ENCODE results near the gene EDA2R.

The EDA2R gene

DNA sequence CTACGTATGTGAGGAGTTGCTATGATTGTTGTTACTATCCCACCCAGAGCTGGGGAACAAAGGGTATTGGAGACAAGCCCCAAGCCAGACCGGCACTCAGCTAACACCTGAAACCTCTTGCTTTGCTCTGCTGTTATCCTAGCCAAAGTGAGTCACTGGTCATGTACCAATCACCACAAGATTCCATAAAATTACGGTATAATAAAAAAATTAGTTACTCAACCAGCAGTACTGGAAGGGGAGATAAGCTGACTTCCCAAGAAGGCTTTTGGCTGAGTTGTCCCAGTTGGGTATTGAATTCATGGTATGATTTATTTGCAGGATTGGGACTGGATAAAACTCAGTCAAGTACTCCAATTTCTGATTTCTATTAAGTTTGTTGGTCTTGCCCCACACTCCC lies 5.3 kb downstream of the EDA2R start:
- Histone ChIP-seq H3K4me3 (ENCODE audit: low read depth, low read length, poor library complexity, severe bottlenecking) (no peak overlapping the region), H4K20me1 (ENCODE audit: insufficient read depth, low read length) (no peaks in the 10 kb centered on the region), H3K4me2 (ENCODE audit: low read length) (no peak overlapping the region), H3K9me3 (ENCODE audit: low read length) (no peaks in the 10 kb centered on the region), H3K27me3 (ENCODE audit: insufficient read depth, low read length) (no peaks in the 10 kb centered on the region), H2AFZ (ENCODE audit: low read length) (no peak overlapping the region), H3K4me1 (ENCODE audit: insufficient read depth, low read length, severe bottlenecking) (no peaks in the 10 kb centered on the region), H3K79me2 (ENCODE audit: insufficient read depth, low read length) (no peaks in the 10 kb centered on the region), H3K9ac (ENCODE audit: low read length) (no peak overlapping the region), H3F3A (ENCODE audit: insufficient read depth, low read length) (no peaks in the 10 kb centered on the region), H3K27ac (ENCODE audit: low read depth, low read length, poor library complexity, severe bottlenecking) (no peak overlapping the region), H3K9me2 (ENCODE audit: low read depth, low read length) (no peaks in the 10 kb centered on the region), H3K36me3 (ENCODE audit: insufficient read depth, low read length) (no peaks in the 10 kb centered on the region)
- TF ChIP-seq, protein P1, sequence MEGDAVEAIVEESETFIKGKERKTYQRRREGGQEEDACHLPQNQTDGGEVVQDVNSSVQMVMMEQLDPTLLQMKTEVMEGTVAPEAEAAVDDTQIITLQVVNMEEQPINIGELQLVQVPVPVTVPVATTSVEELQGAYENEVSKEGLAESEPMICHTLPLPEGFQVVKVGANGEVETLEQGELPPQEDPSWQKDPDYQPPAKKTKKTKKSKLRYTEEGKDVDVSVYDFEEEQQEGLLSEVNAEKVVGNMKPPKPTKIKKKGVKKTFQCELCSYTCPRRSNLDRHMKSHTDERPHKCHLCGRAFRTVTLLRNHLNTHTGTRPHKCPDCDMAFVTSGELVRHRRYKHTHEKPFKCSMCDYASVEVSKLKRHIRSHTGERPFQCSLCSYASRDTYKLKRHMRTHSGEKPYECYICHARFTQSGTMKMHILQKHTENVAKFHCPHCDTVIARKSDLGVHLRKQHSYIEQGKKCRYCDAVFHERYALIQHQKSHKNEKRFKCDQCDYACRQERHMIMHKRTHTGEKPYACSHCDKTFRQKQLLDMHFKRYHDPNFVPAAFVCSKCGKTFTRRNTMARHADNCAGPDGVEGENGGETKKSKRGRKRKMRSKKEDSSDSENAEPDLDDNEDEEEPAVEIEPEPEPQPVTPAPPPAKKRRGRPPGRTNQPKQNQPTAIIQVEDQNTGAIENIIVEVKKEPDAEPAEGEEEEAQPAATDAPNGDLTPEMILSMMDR (IDR thresholded peaks at IDR 0.05; ENCODE audit: low read length), result no peak
- no peak for TF ChIP-seq EZH2 (IDR thresholded peaks at IDR 0.05; ENCODE audit: borderline replicate concordance, low read length)

DNA sequence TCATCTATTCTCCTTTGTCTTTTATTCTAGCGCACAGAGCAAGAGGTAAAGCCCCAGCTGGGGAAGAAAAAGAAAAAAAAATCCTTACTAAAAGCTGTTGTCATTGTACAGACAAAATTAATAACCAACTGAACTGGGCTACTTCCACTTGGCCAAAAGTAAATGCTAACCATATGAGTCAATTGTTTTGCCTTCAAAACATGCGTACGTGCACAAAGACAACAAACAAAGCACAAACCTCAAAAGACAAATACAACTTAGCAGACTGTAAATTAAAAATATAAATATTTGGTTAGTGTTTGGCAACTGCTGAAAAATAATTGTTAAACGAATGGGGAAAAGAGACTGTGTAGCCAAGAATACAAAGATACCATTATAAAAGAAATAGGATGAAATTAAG lies 5.9 kb downstream of the EDA2R start:
- Histone ChIP-seq H3K9ac (ENCODE audit: low read length) (no peak overlapping the region), H2AFZ (ENCODE audit: low read length) (no peak overlapping the region), H3K36me3 (ENCODE audit: insufficient read depth, low read length) (no peaks in the 10 kb centered on the region), H3K27me3 (ENCODE audit: insufficient read depth, low read length) (no peaks in the 10 kb centered on the region), H3K27ac (ENCODE audit: low read depth, low read length, poor library complexity, severe bottlenecking) (no peak overlapping the region), H4K20me1 (ENCODE audit: insufficient read depth, low read length) (no peaks in the 10 kb centered on the region), H3K4me3 (ENCODE audit: low read depth, low read length, poor library complexity, severe bottlenecking) (no peak overlapping the region), H3K4me2 (ENCODE audit: low read length) (no peak overlapping the region), H3K4me1 (ENCODE audit: insufficient read depth, low read length, severe bottlenecking) (no peaks in the 10 kb centered on the region), H3F3A (ENCODE audit: insufficient read depth, low read length) (no peaks in the 10 kb centered on the region), H3K79me2 (ENCODE audit: insufficient read depth, low read length) (no peaks in the 10 kb centered on the region), H3K9me3 (ENCODE audit: low read length) (no peaks in the 10 kb centered on the region), H3K9me2 (ENCODE audit: low read depth, low read length) (no peaks in the 10 kb centered on the region)
- no peak for TF ChIP-seq EZH2 (IDR thresholded peaks at IDR 0.05; ENCODE audit: borderline replicate concordance, low read length)
- TF ChIP-seq, protein P1 (IDR thresholded peaks at IDR 0.05; ENCODE audit: low read length), result no peak

DNA sequence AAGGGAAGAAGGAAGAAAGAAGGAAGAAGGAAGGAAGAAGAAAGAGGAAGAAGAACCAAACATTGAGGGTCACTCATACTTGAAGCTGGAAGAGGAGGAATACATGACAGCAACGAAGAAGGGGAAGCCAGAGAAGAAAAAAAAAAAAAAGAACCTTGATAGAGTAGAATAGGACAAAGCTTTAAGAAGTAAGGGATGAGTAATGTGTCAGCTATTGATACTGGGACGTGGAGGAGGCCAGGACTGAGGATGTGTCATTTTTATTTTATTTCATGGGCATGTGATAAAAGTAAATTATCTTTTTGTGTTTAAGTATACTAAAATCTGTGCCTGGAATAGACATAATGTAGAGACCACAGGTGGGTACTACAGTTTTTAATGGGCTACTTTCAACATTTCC lies 6.4 kb downstream of the EDA2R start:
- Histone ChIP-seq H3F3A (ENCODE audit: insufficient read depth, low read length) (no peaks in the 10 kb centered on the region), H3K4me1 (ENCODE audit: insufficient read depth, low read length, severe bottlenecking) (no peaks in the 10 kb centered on the region), H3K27me3 (ENCODE audit: insufficient read depth, low read length) (no peaks in the 10 kb centered on the region), H3K4me2 (ENCODE audit: low read length) (no peak overlapping the region), H3K9me2 (ENCODE audit: low read depth, low read length) (no peaks in the 10 kb centered on the region), H2AFZ (ENCODE audit: low read length) (no peak overlapping the region), H3K27ac (ENCODE audit: low read depth, low read length, poor library complexity, severe bottlenecking) (no peak overlapping the region), H3K9ac (ENCODE audit: low read length) (no peak overlapping the region), H3K36me3 (ENCODE audit: insufficient read depth, low read length) (no peaks in the 10 kb centered on the region), H3K9me3 (ENCODE audit: low read length) (no peaks in the 10 kb centered on the region), H3K79me2 (ENCODE audit: insufficient read depth, low read length) (no peaks in the 10 kb centered on the region), H3K4me3 (ENCODE audit: low read depth, low read length, poor library complexity, severe bottlenecking) (no peak overlapping the region), H4K20me1 (ENCODE audit: insufficient read depth, low read length) (no peaks in the 10 kb centered on the region)
- TF ChIP-seq, protein P1 (IDR thresholded peaks at IDR 0.05; ENCODE audit: low read length), result no peak
- TF ChIP-seq EZH2 (IDR thresholded peaks at IDR 0.05; ENCODE audit: borderline replicate concordance, low read length), result no peak
